ENCODE results near the gene TREML4. TPM values are rescaled to one million over a fixed set of nuclear protein-coding genes. Genes with fewer than 3 reads are reported as not detected.

TREML4 gene
- total and polyA plus RNA-seq, 12 donors: 0.04 TPM; not detected in 11

DNA sequence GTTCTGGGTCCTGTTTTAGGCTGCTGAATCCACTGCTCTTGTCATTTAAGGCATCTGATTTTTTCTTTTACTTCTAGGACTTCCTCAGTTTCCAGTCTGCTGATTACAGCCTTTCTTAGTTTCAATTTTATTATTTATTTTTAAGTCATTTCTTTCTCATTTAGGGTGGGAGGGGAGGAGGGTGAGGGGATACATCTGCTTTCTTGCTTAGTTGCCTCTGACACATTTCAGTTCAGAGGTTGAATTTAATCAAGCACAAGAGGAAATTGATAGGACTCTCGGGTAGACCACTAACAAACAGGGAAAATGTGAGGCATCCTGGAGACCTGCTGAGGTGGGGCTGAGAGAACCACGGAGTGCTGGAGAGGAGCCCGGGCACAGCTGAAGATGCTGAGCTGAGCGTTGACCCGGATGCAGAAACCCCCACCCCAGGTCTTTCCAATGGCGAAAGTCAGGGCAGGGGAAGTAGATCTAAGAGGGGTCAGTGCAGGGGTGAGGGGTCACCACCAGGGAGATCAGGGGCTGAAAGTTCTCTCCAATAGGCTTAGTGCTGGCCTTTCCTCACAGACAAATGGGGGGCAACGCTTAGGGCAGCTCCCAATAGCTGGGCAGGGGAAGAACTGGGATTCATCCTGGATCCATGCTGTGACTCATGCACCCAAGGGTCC is 19.6 kb upstream of the TREML4 start:
- no peaks in the 10 kb centered on the region for H3K36me3 ChIP-seq
- DNase-seq: no peak
- no peaks in the 10 kb centered on the region for H3K9me3 ChIP-seq
- whole genome bisulfite sequencing, 2 donors: 73 to 81% methylated on average over 7 of the region's 7 CpGs
- intact Hi-C loops (cut with DNase I): no loop called here
- ATAC-seq: no peak
- H3K27ac ChIP-seq: no peak overlapping the region
- H3K4me1 ChIP-seq: no peaks in the 10 kb centered on the region
- H3K27me3 ChIP-seq: peaks cover 0 to 23% (median 4%) of the 10 kb centered on the region in 7 donors
- TF ChIP-seq, protein P1, sequence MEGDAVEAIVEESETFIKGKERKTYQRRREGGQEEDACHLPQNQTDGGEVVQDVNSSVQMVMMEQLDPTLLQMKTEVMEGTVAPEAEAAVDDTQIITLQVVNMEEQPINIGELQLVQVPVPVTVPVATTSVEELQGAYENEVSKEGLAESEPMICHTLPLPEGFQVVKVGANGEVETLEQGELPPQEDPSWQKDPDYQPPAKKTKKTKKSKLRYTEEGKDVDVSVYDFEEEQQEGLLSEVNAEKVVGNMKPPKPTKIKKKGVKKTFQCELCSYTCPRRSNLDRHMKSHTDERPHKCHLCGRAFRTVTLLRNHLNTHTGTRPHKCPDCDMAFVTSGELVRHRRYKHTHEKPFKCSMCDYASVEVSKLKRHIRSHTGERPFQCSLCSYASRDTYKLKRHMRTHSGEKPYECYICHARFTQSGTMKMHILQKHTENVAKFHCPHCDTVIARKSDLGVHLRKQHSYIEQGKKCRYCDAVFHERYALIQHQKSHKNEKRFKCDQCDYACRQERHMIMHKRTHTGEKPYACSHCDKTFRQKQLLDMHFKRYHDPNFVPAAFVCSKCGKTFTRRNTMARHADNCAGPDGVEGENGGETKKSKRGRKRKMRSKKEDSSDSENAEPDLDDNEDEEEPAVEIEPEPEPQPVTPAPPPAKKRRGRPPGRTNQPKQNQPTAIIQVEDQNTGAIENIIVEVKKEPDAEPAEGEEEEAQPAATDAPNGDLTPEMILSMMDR (IDR thresholded peaks at IDR 0.05): no peak
- no peak overlapping the region for H3K4me3 ChIP-seq

DNA sequence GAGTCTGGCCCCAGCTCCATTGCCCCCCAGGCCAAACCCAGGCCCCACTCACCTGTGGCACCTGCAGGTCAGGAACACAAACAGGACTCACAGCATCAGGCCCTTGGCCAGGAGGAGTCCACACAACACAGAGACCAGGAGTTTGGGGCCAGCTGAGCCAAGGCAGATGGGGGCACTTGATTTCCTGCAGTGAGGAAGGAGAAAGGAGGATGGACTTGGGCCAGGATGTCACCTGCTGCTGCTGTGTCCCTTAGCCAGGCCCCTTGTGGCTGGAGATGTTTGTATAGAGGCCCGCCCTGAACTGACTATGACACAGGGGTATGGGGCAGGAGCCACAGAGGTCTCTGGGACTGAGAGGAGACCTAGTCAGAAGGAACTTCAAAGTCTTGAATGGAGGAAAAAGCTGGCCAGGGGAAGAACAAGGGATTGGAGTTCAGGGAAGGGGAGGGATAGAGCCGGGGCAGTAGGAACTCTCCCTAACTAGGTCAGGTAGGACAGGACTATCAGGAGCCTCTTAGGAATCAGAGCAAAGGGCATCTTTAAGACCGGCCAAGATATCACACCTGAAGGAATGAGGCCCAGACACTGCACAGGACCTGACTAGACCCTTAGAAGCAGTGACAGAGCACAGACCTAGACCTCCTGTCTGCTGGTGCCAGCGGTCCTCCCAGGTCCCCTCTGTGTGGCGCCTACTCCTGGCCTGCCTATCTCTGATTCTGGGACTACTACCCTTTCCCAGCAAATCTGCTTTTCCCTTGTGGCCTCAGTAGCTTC is 18.4 kb upstream of the TREML4 start:
- H3K27me3 ChIP-seq: peaks cover 0 to 23% (median 6%) of the 10 kb centered on the region in 7 donors
- ATAC-seq (no peak), DNase-seq (no peak)
- 71 to 78% methylated on average over 5 of the region's 5 CpGs for WGBS, 2 donors
- H3K36me3 ChIP-seq: no peaks in the 10 kb centered on the region
- no peak overlapping the region for H3K4me3 ChIP-seq
- TF ChIP-seq, protein P1 (IDR thresholded peaks at IDR 0.05): no peak
- no peaks in the 10 kb centered on the region for H3K4me1 ChIP-seq
- peaks cover 0 to 10% (median 4%) of the 10 kb centered on the region in 11 donors for H3K9me3 ChIP-seq
- no peak overlapping the region for H3K27ac ChIP-seq
- intact Hi-C loops (cut with DNase I): no loop called here

DNA sequence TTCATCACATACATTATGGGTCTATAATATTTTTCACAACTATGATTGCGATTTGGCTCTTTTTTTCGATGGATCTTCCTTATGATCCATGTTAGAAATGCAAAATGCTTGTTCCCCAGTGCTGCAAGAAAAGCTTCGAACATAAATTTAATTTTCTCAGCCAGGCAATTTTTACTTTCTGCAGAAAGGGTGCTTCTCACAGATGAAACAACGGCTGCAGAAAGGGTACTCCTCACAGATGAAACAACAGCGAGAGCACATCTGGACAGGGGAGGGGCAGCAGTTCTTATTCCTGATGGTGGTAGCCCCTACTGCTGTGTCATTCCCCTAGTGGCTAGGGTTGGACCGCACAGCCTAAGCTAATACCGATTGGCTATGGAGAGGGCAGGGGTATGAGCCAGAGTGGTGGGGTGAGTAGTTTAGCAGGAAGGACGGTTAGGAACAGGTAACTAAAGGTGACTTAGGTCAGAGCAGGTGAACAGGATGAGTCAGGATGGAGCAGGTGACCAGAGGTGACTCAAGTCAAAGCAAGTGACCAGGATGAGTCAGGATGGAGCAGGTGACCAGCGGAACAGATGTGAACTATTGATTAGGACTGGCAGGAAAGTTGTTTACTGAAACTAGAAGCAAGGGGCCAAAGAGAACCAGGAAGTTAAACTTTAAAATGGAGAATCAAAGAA is 13.4 kb upstream of the TREML4 start:
- intact Hi-C loops (cut with DNase I): no loop called here
- Histone ChIP-seq H3K36me3 (no peaks in the 10 kb centered on the region), H3K27ac (no peak overlapping the region), H3K27me3 (peaks cover 0 to 14% (median 10%) of the 10 kb centered on the region in 7 donors), H3K4me3 (no peak overlapping the region), H3K4me1 (no peaks in the 10 kb centered on the region), H3K9me3 (peaks cover 0 to 20% (median 7%) of the 10 kb centered on the region in 11 donors)
- TF ChIP-seq, protein P1 (IDR thresholded peaks at IDR 0.05): no peak
- DNase-seq (no peak), ATAC-seq (no peak)
- 80 to 84% methylated on average over 9 of the region's 9 CpGs for WGBS, 2 donors

GRCh38 chr6:41215777-41216176 is 12.4 kb upstream of the TREML4 start:
- WGBS, 2 donors: 81 to 85% methylated on average over 5 of the region's 5 CpGs
- Histone ChIP-seq H3K27ac (no peak overlapping the region), H3K36me3 (no peaks in the 10 kb centered on the region), H3K4me1 (no peaks in the 10 kb centered on the region), H3K27me3 (peaks cover 0 to 14% (median 10%) of the 10 kb centered on the region in 7 donors), H3K4me3 (no peak overlapping the region), H3K9me3 (peaks cover 0 to 31% (median 10%) of the 10 kb centered on the region in 11 donors)
- no peak for ATAC-seq
- intact Hi-C loops (cut with DNase I): no loop called here
- TF ChIP-seq, protein P1 (IDR thresholded peaks at IDR 0.05): no peak
- DNase-seq: no peak
